Measurements from ENCODE around the gene PXMP2.

Gene PXMP2

DNA sequence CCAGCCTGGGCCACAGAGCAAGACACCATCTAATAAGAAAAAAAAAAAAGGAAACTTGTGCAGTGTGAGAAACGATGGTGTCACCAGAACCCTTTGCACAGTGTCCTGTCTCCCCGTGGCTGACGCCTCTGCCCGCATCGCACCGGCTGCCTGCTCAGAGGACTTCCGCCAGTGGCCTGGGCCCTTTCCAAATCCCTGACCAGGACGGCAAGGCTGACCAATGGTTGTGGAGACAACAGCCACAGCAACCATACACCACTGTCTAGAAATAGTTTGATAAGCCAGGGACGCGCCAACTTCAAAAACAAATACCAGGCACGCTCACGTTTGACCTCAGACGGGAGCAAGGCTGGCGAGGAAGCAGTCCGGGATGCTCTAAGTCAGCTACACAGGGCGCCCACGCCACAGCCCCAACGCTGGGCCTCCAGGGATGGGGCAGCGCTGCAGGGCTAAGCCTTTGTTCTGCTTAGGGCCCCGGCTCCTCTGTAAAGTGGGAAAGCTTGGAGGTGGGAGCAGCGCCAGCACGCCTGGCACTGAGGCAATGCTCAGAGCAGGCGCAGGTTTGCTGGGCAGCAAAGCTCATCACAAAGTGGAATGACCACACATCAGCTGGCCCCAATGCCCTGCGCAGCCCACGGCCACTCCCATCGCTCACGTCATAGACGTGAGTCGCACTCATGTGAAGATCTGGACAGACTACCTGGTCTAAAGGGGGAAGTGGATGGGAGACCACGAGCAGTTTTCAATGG lies 35.8 kb downstream of the PXMP2 start:
- DNase-seq (ENCODE audit: low read depth) = no peak

DNA sequence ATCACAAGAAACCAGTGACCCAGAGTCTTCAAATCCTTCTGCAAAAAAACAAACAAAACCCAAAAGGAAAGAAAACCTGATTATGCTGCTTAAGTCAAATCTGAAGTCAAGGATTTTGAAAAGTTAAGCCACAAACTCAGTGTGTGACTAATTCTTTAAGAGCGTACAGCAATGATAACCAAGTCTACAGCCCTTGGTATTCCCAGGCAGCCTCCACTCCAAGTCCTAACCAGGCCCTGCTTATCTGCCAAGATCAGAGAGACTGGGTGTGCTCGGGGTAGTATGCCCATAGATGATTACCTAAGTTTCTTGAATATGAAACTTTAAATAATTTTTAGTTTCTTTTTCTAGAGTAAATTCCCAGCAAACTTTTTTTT lies 36.4 kb downstream of the PXMP2 start:
- no peak for DNase-seq (ENCODE audit: low read depth)

DNA sequence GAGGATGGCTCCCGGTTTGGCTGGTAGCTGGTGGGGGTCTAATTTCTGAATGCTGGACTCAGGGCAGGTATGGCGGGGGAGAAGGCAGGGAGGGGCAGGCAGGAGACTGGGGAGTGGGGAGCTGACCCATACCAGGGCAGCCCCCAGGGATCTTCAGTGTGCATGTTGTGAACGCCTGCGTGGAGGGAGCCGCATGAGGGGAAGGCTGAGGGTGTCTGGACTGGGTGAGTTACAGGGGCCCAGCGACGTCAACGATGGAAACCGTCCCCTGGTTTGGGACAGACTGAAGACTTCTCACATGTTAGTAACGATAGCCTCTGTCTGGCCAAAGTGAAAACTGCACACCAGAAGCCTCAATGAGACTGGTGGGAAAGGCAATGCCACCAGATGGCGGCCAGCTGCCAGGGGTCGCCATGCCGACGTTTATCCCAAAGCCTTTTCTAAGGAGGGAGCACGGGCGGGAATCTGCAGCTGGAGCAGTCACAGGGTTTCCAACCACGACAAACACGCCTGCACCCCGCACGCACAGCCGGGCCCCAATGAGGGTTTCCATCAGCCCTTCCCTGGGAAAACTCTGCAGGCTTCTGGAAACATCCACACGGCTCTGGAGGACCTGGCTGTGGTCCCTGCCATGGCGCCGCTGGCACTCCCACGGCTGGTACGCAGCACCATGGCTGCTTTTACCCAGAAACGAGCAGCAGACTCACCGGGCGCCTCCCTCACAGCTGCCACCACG lies 37.3 kb downstream of the PXMP2 start:
- no peak for DNase-seq (ENCODE audit: low read depth)

DNA sequence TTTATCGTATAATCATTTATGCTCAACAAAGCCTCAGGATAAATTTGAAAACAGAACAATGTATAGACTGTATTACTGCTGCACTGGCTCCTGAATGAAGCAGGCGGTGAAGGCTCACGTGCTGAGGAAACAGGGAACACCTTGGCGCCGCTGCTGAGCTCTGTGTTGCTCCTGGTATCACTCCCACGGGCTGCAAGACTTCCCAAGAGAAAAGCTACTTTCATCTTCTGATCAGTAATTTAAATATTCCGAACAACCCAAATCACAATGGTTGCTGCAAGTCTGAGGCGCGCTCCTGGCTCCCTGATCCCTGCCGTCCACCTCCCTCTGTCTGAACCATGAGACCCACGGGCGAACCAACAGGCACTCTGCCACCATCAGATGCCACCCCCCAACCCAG lies 39.0 kb downstream of the PXMP2 start:
- no peak for DNase-seq (ENCODE audit: low read depth)

DNA sequence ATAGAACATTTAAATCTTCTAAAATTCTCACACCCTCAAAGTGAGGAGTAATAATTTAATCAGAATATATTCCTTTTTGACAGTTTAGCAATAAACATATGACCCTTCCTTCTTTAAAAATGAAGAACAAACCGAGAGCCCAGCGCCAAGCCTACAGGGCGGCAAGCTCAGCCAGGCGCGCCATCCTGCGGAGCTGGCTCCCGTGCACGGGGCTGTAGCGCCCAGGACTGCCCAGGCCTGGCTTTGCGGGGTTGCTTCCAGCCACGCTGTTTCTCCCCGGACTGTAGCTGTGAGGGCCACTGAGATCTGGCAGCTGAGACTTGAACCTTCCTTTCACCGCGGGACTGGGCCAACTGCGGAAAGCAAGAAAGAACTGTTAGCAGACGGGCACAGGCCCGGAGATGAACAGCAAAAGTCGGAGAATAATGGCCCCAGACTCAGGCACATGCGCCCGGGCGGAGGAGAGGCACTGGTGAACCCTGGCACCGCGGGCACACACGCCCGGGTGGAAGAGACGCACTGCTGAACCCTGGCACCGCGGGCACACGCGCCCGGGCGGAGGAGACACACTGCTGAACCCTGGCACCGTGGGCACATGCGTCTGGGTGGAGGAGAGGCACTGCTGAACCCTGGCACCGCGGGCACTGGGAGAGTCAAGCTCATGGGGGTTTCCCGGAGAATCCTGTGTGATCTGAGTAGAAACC lies 39.9 kb downstream of the PXMP2 start:
- DNase-seq (ENCODE audit: low read depth) = no peak

DNA sequence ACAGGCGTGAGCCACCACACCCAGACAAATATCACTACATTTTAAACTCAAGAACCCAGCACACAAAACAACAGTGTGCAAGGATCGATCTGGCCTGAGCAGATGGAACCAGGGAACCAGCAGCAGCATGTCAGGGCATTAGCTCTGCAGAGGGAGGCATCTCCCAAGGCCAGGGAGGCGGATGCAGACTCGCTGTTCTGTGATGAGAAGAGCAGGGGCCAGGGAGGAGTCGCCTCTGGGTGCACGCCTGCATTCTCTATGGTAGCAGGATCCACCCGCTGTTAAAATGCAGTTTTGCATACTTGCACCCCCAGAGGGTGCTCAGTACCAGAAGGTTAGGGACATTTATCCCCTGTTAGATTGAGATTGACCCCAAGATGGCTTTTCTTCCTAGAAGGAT lies 41.1 kb downstream of the PXMP2 start:
- DNase-seq (ENCODE audit: low read depth) = no peak

DNA sequence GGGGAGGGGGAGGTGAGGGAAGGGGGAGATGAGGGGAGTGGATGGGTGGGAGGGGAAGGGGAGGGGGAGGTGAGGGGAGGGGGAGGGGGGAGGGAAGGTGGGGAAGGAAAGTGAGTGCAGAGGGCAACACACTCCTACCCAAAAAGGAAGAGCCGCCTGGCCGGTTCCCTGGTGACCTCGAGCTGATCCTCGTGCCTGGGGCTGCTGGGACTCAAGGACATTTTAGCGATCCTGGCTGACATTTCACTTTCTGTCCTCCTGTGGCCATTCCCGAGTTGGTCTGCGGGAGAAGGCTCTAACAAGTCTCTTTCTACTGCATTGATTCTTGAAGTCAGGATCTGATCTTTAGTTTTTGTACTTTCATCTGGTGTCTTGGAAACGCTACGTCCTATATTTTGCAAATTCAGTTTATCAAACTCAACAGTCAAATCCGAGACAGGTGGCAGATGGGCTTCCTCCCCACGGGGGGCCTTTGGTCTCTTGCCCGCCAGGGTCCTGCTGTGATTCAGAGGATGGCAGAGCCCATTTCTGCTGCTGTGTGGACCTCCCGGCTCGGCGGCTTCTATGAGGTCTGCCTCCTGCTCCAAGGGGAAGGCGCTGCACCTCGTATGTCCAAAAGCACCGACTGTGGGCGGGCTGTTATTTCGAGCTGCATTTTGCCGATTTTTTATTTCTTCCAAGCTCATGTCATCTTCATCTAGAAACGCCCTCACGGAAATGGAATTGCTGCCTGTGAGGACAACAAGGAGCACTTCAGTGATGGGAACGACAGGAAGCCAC lies 42.3 kb downstream of the PXMP2 start:
- no peak for DNase-seq (ENCODE audit: low read depth)

DNA sequence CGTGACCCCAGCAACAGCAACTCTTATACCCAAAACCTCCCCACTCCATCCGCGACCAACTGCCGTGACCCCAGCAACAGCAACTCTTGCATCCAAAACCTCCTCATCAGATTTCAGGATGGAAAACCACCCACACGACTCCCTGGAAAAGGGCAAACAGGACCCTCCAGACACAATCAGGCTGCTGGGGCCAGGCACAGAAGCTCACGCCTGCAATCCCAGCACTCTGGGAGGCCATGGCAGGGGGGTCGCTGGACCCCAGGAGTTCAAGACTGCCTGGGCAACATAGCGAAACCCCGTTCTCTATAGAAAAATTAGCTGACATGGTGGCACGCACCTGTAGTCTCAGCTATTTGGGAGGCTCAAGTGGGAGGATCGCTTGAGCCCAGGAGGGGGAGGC lies 43.0 kb downstream of the PXMP2 start:
- DNase-seq (ENCODE audit: low read depth) = no peak

DNA sequence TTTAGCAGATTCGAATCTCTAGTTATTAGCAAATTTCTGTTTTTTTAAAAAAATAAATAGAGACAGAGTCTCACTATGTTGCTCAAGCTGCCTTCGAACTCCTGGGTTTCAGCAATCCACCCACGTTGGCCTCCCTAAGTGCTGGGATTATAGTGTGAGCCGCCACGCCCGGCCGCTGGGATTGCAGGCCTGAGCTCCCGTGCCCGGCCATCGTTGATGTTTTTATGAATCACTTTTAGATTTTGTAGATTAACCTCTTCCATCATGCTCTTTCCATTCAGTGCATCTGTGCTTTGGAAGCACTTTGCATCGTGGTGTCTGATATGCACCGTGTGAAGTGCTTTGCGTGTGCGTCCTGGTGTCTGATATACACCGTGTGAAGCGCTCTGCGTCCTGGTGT lies 44.2 kb downstream of the PXMP2 start:
- DNase-seq (ENCODE audit: low read depth) = no peak

DNA sequence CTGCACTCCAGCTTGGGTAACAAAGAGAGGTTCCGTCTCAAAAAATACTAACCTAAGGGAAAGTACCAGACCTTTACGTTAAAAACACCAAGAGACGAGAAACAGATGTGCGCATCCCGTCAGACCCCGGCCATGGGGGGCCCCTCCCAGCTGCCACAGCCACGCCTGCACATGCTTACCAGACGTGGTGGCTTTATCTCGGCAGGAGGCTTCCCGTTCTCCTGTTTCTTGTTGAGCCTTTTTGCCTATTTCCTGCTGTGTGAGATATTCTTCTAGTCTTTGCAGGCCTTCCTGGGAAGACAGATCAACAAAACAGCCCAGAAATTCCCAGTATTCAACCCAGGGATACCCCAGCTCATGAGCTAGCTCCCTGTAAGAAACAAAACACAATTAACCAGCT lies 46.8 kb downstream of the PXMP2 start:
- no peak for DNase-seq (ENCODE audit: low read depth)

DNA sequence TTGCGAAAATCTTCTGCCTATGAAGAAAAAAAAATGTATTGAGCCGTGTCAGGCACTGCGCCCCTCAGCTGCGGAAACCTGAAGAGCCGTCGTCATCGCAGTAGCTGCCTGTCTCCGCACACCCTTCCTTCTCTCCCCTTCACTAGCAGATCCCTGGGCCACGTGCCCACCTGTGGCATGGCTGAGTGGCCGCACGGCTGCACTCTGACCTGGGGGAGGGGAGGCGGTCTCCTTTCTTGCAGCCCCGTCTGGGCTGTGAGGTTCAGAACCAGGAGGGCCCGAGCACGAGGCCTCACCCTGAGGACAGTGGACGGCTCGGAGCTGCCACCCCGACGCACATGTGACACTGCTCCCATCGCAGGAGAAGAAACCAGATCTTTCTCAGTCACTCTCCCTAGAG lies 48.1 kb downstream of the PXMP2 start:
- no peak for DNase-seq (ENCODE audit: low read depth)

DNA sequence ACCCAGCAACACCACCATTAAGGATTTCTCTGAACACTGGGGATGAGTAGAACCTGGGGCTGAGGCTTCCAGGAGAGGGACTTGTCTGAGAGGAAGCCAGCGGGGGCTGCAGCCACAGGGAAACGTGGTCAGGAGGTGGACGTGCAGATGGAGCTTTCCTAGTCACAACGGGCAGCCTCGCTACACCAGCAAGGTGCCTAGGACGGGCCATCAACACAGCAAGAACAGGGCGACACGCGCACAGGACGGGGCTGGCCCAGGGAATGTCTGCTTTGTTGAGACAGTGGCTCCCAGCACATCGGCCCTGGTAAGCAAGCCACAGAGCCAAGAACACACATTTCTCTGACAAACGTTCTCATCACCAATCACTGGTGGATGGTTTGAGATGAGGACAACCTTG lies 49.0 kb downstream of the PXMP2 start:
- DNase-seq (ENCODE audit: low read depth) = no peak

DNA sequence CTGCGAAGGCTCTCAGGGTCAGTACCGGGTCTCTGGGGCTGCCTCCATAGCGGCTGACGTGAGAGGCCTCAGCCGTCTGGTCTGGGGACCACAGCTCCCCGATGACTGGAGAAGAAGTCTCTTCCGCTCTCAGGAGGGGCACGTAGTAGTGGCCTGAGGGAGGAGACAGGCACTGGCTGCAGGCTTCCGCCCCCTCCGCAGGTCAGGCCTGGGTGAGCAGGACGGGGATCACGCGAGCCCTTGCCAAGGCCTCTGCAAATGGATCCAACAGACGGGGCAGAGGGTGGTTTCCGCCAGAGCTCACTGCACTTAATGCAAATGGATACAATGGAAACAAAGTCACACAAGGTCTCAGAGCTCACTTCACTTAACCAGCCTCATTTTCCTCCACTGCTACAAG lies 49.5 kb downstream of the PXMP2 start:
- DNase-seq (ENCODE audit: low read depth) = no peak

DNA sequence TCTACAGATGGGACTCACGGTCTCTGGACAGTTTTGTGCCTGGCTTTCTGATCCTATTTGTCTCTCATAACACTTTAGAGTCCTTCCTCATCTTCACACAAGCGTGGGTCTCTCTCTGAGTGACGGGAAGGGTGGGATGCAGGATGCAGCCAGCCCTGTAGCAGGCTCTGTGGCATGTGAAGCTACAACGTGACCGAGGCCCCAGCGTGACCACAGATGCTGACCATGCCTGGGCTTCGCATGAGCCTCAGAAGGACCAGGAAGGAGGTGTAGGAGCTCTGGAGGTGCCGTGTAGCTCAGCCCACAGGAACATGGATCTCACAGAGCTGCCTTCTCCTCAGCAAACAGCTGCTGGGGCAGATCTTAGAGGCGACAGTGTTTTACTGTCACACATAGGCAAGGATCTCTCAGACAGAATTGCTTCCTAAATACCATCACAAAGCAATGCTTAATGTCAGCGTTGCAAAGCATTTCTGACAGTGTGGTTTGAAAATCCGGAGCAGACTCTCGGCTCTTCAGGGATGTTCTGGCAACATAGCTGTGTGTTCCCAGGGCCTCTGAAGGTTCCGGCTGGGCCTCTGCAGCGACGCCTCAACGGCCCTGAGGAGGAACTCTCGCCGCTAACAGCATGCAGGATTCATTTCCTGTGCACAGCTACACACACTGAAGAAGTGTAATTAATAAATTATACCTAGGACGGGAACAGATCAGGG lies 52.4 kb downstream of the PXMP2 start:
- DNase-seq (ENCODE audit: low read depth) = no peak

DNA sequence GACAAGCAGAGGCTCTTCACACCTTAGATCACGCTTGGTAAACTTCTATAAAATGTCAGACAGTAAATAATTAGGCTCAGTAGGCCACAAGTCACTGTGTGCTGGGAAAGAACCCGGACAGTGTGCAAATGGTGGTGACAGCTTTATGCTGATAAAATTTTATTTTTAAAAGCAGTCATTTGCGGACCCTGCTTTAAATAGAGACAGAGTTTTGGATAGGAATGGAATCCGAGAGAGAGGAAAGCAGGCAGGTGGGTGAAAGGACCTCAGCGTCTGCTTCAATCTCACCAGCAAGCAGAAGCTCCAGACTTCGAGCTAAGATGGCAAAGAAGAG lies 52.9 kb downstream of the PXMP2 start:
- no peak for DNase-seq (ENCODE audit: low read depth)

DNA sequence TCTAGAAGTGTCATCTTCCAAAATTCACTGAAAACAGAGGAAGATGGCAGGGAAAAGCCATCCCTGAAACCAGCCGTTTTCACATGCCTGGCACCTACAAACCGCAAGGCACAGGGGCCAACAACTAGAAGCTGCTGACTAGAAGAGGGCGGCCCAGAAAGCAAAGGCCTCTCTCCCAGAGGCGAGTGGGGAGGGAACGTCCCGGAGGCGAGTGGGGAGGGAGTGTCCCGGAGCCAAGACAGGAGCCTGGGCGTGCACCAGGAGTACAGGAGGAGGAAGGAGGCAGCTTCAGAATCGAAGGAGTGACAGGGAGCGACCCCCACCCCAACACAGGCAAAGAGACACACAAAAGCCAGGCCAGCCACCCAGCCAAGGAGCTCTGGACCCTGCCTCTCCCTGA lies 53.3 kb downstream of the PXMP2 start:
- DNase-seq (ENCODE audit: low read depth) = no peak

DNA sequence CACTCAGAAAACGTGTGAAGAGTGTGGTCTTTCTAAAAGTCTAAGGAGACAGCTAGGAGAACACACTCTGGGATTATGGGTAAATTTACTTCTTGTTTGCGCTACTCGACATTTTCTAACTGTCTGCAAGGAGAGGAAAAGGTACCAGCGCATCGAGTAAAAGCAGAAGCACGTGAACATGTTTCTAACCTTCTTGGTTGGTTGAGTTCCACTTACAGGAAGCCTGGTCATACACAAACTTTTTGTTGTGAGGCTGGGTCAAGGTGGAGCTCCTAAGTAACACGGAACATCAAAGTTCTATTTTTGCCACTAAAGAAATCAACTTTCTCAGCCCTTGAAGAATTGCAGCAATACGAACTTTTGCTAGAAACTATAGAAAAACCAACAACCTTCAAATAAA lies 54.2 kb downstream of the PXMP2 start:
- no peak for DNase-seq (ENCODE audit: low read depth)

DNA sequence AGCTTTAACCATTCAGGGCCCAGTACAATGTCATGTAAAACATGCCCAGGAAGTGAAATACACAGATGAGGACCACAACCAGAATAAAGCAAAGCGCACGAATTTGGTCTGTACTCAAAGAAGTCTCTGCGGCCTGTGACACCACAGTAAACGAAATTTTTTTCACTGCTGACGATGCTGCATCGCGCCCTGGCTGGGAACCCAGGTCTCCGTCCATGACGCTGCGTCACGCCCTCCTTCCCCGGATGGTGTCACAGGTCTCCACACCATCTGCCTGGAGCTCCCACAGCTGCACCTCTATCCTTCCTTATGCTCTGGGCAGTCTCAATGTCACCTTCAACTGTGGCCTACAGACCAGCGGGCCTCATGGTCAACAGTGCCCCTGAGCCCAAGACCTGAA lies 56.4 kb downstream of the PXMP2 start:
- no peak for DNase-seq (ENCODE audit: low read depth)

DNA sequence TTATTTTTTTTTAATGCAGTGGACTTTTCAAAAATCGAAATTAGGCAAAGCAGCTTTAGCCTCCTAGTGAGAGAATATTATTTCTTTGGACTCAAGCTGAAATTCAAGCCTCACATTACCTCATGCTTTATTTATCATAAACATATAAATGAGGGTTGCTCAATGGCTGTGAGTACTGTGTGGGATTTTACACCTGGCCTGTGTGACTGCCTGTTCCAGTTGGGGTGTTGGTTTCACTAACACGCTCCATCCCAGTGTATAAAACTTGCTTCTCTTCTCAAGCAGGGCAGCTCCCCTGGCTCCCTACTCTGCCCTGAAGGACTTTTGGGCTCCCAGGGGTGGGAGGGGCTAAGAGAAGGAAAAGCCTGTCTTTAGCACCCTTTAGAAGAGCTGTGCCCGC lies 59.2 kb downstream of the PXMP2 start:
- no peak for DNase-seq (ENCODE audit: low read depth)

DNA sequence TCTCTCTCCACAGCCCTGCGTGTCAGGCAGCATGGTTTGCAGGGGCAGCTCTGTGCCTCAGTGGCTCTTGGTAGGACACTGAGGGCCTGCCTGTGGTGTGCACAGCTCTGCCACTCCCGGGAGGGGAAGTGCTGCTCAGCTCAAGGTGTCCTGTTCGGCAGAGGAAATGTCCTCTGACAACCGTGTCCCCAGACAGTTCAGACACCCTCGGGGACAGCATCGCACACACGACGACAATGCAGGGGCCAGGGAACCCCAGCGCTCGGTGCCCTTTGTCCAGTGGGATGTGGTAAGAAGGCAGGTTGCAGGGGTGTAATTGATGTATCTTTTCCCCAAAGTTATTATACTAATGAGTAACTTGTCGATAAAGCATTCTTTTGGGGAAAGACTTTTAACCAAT lies 60.0 kb downstream of the PXMP2 start:
- DNase-seq (ENCODE audit: low read depth) = no peak

DNA sequence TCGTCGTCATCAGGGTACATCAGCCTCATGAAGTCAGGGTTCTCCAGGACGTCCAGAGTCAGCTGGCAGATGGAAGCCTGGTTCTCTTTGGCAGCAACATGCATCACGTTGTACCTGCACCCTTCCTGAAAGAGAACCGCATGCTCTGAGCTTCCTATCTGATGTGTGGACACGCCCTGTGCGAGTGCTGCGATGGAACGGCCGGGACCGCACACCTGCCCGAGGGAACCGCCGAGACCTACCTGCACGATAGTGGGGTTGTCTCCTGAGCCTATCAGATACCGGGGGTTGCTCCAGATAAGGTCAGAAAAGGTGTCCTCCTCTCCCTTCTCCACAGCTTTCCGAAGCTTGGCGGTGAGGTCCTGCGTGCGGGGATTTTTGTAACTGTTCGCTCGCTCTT lies 60.5 kb downstream of the PXMP2 start:
- DNase-seq (ENCODE audit: low read depth) = no peak

DNA sequence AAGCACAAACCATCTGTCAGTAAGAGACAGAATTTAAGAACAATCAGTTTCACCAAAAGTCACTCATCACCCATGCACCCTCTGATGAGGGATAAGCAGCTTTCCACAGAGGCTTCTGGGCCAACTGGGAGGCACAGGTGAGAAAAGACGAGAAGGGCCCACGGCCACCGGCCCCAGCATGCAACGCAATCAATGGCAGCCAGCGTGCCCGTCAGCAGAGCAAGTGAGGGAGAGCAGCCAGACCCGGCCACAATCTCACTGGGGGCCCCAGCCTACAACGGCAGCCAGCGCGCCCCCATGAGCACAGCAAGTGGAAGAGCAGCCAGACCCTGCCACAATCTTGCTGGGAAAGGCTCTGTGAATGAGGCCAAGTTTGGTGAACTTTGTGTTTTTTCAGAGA lies 60.9 kb downstream of the PXMP2 start:
- no peak for DNase-seq (ENCODE audit: low read depth)
